ENCODE data around the gene ETNPPL.

ETNPPL gene

DNA sequence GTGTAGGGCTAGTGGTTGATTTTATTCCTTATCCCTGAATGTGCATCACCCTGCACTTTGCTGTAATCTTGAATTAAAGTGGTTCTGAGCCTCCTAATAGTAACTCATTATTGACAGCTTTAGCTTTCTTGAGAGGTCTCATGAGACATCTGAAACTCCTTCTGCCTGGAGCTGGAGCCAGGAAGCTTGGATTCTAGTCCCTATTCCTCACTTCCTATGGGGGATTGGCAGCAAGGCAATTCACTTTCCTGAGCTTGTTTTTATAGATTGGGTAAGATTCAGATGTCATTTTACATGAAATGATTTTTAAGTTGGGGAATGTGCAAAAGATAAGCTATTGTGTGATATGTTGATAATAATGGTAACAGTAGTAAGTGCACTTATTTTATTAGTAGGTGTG lies 17.1 kb upstream of the ETNPPL start:
- no peak for TF ChIP-seq EZH2 (IDR thresholded peaks at IDR 0.05; ENCODE audit: borderline replicate concordance, low read depth, low read length, severe bottlenecking)
- TF ChIP-seq, protein P1, sequence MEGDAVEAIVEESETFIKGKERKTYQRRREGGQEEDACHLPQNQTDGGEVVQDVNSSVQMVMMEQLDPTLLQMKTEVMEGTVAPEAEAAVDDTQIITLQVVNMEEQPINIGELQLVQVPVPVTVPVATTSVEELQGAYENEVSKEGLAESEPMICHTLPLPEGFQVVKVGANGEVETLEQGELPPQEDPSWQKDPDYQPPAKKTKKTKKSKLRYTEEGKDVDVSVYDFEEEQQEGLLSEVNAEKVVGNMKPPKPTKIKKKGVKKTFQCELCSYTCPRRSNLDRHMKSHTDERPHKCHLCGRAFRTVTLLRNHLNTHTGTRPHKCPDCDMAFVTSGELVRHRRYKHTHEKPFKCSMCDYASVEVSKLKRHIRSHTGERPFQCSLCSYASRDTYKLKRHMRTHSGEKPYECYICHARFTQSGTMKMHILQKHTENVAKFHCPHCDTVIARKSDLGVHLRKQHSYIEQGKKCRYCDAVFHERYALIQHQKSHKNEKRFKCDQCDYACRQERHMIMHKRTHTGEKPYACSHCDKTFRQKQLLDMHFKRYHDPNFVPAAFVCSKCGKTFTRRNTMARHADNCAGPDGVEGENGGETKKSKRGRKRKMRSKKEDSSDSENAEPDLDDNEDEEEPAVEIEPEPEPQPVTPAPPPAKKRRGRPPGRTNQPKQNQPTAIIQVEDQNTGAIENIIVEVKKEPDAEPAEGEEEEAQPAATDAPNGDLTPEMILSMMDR (IDR thresholded peaks at IDR 0.05; ENCODE audit: borderline replicate concordance, extremely low read depth, low read length, poor library complexity, severe bottlenecking), result no peak
- Histone ChIP-seq H2AFZ (ENCODE audit: low read depth, low read length) (no peak overlapping the region), H3K4me1 (ENCODE audit: insufficient read depth, low read length) (no peaks in the 10 kb centered on the region), H3K36me3 (ENCODE audit: insufficient read depth, low read length) (no peaks in the 10 kb centered on the region), H3K79me2 (ENCODE audit: insufficient read depth, low read length) (no peaks in the 10 kb centered on the region), H3K9me3 (ENCODE audit: insufficient read depth, low read length, severe bottlenecking) (no peaks in the 10 kb centered on the region), H3K27me3 (ENCODE audit: insufficient read depth, low read length, poor library complexity) (no peaks in the 10 kb centered on the region), H3K27ac (ENCODE audit: low read length) (no peak overlapping the region), H4K20me1 (ENCODE audit: insufficient read depth, low read length) (no peaks in the 10 kb centered on the region), H3K4me2 (ENCODE audit: insufficient read depth, low read length) (no peak overlapping the region), H3K9ac (ENCODE audit: low read depth, low read length) (no peak overlapping the region), H3K4me3 (ENCODE audit: low read depth in 1 of 2, low read length in 2 of 2) (no peak overlapping the region)
- DNase-seq (no peak), ATAC-seq (ENCODE audit: insufficient read depth, low read depth) (no peak)

DNA sequence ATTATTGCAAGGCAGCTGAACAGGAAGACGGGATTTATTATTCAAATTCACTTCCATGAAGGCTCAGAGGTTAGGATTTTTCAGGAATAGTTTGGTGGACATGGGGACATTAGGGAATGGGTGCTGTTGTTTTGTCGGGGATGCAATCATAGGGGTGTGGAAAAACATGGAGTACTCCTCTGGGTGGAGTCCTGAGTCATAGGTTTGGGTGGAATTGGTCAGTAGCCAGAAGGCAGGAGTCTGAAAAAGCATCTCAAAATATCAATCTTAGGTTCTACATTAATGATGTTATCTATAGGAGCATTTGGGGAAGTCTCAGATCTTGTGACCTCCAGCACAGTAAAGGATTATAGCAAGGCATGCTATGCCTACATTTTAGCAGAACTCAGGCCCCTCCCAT lies 14.5 kb upstream of the ETNPPL start:
- Histone ChIP-seq H4K20me1 (ENCODE audit: insufficient read depth, low read length) (no peaks in the 10 kb centered on the region), H3K27me3 (ENCODE audit: insufficient read depth, low read length, poor library complexity) (no peaks in the 10 kb centered on the region), H2AFZ (ENCODE audit: low read depth, low read length) (no peak overlapping the region), H3K79me2 (ENCODE audit: insufficient read depth, low read length) (no peaks in the 10 kb centered on the region), H3K27ac (ENCODE audit: low read length) (no peak overlapping the region), H3K9ac (ENCODE audit: low read depth, low read length) (no peak overlapping the region), H3K36me3 (ENCODE audit: insufficient read depth, low read length) (no peaks in the 10 kb centered on the region), H3K9me3 (ENCODE audit: insufficient read depth, low read length, severe bottlenecking) (no peaks in the 10 kb centered on the region), H3K4me2 (ENCODE audit: insufficient read depth, low read length) (no peak overlapping the region), H3K4me1 (ENCODE audit: insufficient read depth, low read length) (no peaks in the 10 kb centered on the region), H3K4me3 (ENCODE audit: low read depth in 1 of 2, low read length in 2 of 2) (no peak overlapping the region)
- no peak for DNase-seq
- no peak for TF ChIP-seq EZH2 (IDR thresholded peaks at IDR 0.05; ENCODE audit: borderline replicate concordance, low read depth, low read length, severe bottlenecking)
- TF ChIP-seq, protein P1 (IDR thresholded peaks at IDR 0.05; ENCODE audit: borderline replicate concordance, extremely low read depth, low read length, poor library complexity, severe bottlenecking), result no peak
- ATAC-seq (ENCODE audit: insufficient read depth, low read depth), result no peak

DNA sequence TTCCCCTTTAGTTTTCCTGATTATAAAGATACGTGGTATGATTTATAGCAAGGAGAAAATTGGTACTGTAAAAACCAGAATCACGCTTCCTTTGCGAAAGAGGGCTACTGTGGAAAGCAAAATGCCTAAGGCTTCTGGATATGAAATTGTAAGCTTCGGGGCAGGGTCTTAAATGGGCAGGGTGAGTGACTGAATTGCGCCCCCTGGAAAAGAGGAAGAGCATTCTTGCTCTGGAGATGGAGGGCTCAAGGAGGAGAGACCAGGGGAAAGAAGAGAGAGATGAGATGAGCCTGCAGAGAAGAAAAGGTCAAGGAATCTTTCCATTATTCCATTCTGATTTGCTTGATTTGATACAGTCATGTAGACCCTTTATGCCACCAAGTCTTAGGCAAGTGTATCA lies 13.1 kb upstream of the ETNPPL start:
- no peaks in the 10 kb centered on the region for H3K9me3 ChIP-seq (ENCODE audit: insufficient read depth, low read length, severe bottlenecking)
- TF ChIP-seq EZH2 (IDR thresholded peaks at IDR 0.05; ENCODE audit: borderline replicate concordance, low read depth, low read length, severe bottlenecking), result no peak
- TF ChIP-seq, protein P1 (IDR thresholded peaks at IDR 0.05; ENCODE audit: borderline replicate concordance, extremely low read depth, low read length, poor library complexity, severe bottlenecking), result no peak
- H3K4me3 ChIP-seq (ENCODE audit: low read depth in 1 of 2, low read length in 2 of 2), result no peak overlapping the region
- DNase-seq (no peak), ATAC-seq (ENCODE audit: insufficient read depth, low read depth) (no peak)
- no peaks in the 10 kb centered on the region for H3K79me2 ChIP-seq (ENCODE audit: insufficient read depth, low read length)
- H2AFZ ChIP-seq (ENCODE audit: low read depth, low read length), result no peak overlapping the region
- H3K27me3 ChIP-seq (ENCODE audit: insufficient read depth, low read length, poor library complexity), result no peaks in the 10 kb centered on the region
- H3K27ac ChIP-seq (ENCODE audit: low read length), result no peak overlapping the region
- H3K36me3 ChIP-seq (ENCODE audit: insufficient read depth, low read length), result no peaks in the 10 kb centered on the region
- no peak overlapping the region for H3K9ac ChIP-seq (ENCODE audit: low read depth, low read length)
- H4K20me1 ChIP-seq (ENCODE audit: insufficient read depth, low read length), result no peaks in the 10 kb centered on the region
- no peaks in the 10 kb centered on the region for H3K4me1 ChIP-seq (ENCODE audit: insufficient read depth, low read length)
- no peak overlapping the region for H3K4me2 ChIP-seq (ENCODE audit: insufficient read depth, low read length)

Data from DND-41 (cell line).